Neuronal stem cell (in vitro differentiated cells): ENCODE measurements around the gene ENAH.

Experiments
- DNase-seq: peaks from one replicate; pipeline ENCODE4 v3.0.0-alpha.2; 2013; ENCODE audit warnings: low spot score
- H2AFZ ChIP-seq: one replicate; pipeline ENCODE4 v1.6.1; 2013; ENCODE audit warnings: mild to moderate bottlenecking, low read length, inconsistent platforms
- H2AK5ac ChIP-seq: 2 replicates; pipeline ENCODE4 v1.6.1; 2013; ENCODE audit warnings: low read depth, mild to moderate bottlenecking, inconsistent platforms, low read length, moderate library complexity, mixed read lengths
- H2BK120ac ChIP-seq: 2 replicates; pipeline ENCODE4 v1.6.1; 2013; ENCODE audit warnings: low read depth, mild to moderate bottlenecking, inconsistent platforms, low read length, moderate library complexity, mixed read lengths
- H2BK12ac ChIP-seq: one replicate; pipeline ENCODE4 v1.6.1; 2013; ENCODE audit warnings: low read length, inconsistent platforms
- H2BK15ac ChIP-seq: 2 replicates; pipeline ENCODE4 v1.6.1; 2013; ENCODE audit warnings: mild to moderate bottlenecking, low read length, inconsistent platforms, mixed read lengths
- H2BK5ac ChIP-seq: one replicate; pipeline ENCODE4 v1.6.1; 2013; ENCODE audit warnings: inconsistent platforms, mild to moderate bottlenecking, low read length, moderate library complexity
- H3K14ac ChIP-seq: one replicate; pipeline ENCODE4 v1.6.1; 2013; ENCODE audit warnings: low read length, inconsistent platforms
- H3K18ac ChIP-seq: 2 replicates; pipeline ENCODE4 v1.6.1; 2013; ENCODE audit warnings: low read length, inconsistent platforms
- H3K23ac ChIP-seq: 2 replicates; pipeline ENCODE4 v1.6.1; 2013; ENCODE audit warnings: low read depth, mild to moderate bottlenecking, mixed read lengths, low read length, inconsistent platforms; ENCODE audit not compliant: poor library complexity
- H3K27ac ChIP-seq: replicated peaks from 3 replicates; pipeline ENCODE4 v1.5.1; 2013; ENCODE audit warnings: low read length, inconsistent platforms
- H3K27me3 ChIP-seq, 3 experiments: 2 replicates each; pipeline ENCODE4 v1.6.1; 2013; ENCODE audit warnings: low read length in 3 of 3, mild to moderate bottlenecking in 2 of 3, inconsistent platforms in 1 of 3, low read depth in 1 of 3, mixed read lengths in 1 of 3, moderate library complexity in 1 of 3; ENCODE audit not compliant: control insufficient read depth in 3 of 3, insufficient read depth in 3 of 3
- H3K36me3 ChIP-seq, 2 donors: replicated peaks in 1 of 2; 2 replicates each; pipeline ENCODE4 v1.6.1; 2013; ENCODE audit warnings: low read length in 2 of 2; ENCODE audit not compliant: control insufficient read depth in 2 of 2, insufficient read depth in 2 of 2
- H3K4ac ChIP-seq: 2 replicates; pipeline ENCODE4 v1.6.1; 2013; ENCODE audit warnings: inconsistent platforms, mild to moderate bottlenecking, low read length, moderate library complexity
- H3K4me1 ChIP-seq, 2 donors: 1 replicate in 1 of 2; 2 replicates in 1 of 2; pipeline ENCODE4 v1.6.1; 2013; ENCODE audit warnings: low read length in 2 of 2, low read depth in 1 of 2; ENCODE audit not compliant: control insufficient read depth in 2 of 2, insufficient read depth in 1 of 2
- H3K4me2 ChIP-seq: one replicate; pipeline ENCODE4 v1.6.1; 2013; ENCODE audit warnings: mild to moderate bottlenecking, low read length, inconsistent platforms; ENCODE audit not compliant: insufficient read depth, poor library complexity, severe bottlenecking
- H3K4me3 ChIP-seq, 2 donors: 2 replicates each; pipeline ENCODE4 v1.5.1; 2013; ENCODE audit warnings: low read length in 2 of 2, mild to moderate bottlenecking in 2 of 2, inconsistent platforms in 1 of 2, moderate library complexity in 1 of 2
- H3K79me1 ChIP-seq: one replicate; pipeline ENCODE4 v1.6.1; 2013; ENCODE audit warnings: low read depth, mild to moderate bottlenecking, inconsistent platforms, low read length, moderate library complexity
- H3K9ac ChIP-seq: one replicate; pipeline ENCODE4 v1.6.1; 2013; ENCODE audit warnings: mild to moderate bottlenecking, low read depth, low read length, inconsistent platforms; ENCODE audit not compliant: poor library complexity
- H3K9me3 ChIP-seq, 2 donors: replicated peaks in 1 of 2; 2 replicates each; pipeline versions ENCODE3 to v1.6.1; 2013; ENCODE audit warnings: low read length in 2 of 2, mild to moderate bottlenecking in 2 of 2, inconsistent platforms in 1 of 2, low read depth in 1 of 2, mixed read lengths in 1 of 2, moderate library complexity in 1 of 2; ENCODE audit not compliant: control insufficient read depth in 2 of 2, insufficient read depth in 1 of 2
- H4K8ac ChIP-seq: one replicate; pipeline ENCODE4 v1.6.1; 2013; ENCODE audit warnings: low read depth, mild to moderate bottlenecking, inconsistent platforms, low read length, moderate library complexity
- H4K91ac ChIP-seq: one replicate; pipeline ENCODE4 v1.6.1; 2013; ENCODE audit warnings: low read length, low read depth, mild to moderate bottlenecking, inconsistent platforms; ENCODE audit not compliant: poor library complexity
- WGBS, 2 donors: extraction: QIAGEN DNeasy Blood & Tissue Kit; methylation state at CpG; one replicate each; pipeline ENCODE4 v1.1.7; 2013; ENCODE audit warnings: missing lambda C conversion rate in 2 of 2, mixed read lengths in 1 of 2; ENCODE audit not compliant: insufficient read length in 2 of 2, insufficient replicate concordance in 1 of 2; ENCODE audit errors: extremely low coverage in 2 of 2; 5-methylcytosine and 5-hydroxymethylcytosine counted together

ENAH gene

GRCh38 chr1:225476538-225476988 is 176.4 kb downstream of the ENAH start:
- H3K9ac ChIP-seq: no peak overlapping the region
- H3K23ac ChIP-seq: no peak overlapping the region
- H3K18ac ChIP-seq: no peak overlapping the region
- no peak overlapping the region for H2AK5ac ChIP-seq
- H4K8ac ChIP-seq: no peak overlapping the region
- H3K4ac ChIP-seq: no peak overlapping the region
- no peaks in the 10 kb centered on the region for H3K27me3 ChIP-seq
- H3K4me1 ChIP-seq: peaks cover 0 to 3% of the 10 kb centered on the region in 2 donors
- no peak overlapping the region for H4K91ac ChIP-seq
- no peak overlapping the region for H2BK5ac ChIP-seq
- no peak overlapping the region for H2AFZ ChIP-seq
- H3K4me3 ChIP-seq: no peak overlapping the region
- no peak overlapping the region for H3K4me2 ChIP-seq
- H3K14ac ChIP-seq: no peak overlapping the region
- no peaks in the 10 kb centered on the region for H3K9me3 ChIP-seq
- DNase-seq: no peak
- no peak overlapping the region for H2BK120ac ChIP-seq
- H3K36me3 ChIP-seq: no peaks in the 10 kb centered on the region
- no peak overlapping the region for H2BK15ac ChIP-seq
- no CpG with 5 or more reads among the region's 5 CpGs for WGBS, 2 donors
- no peak overlapping the region for H3K27ac ChIP-seq
- H3K79me1 ChIP-seq: no peaks in the 10 kb centered on the region
- no peak overlapping the region for H2BK12ac ChIP-seq

- H3K4me3 ChIP-seq: no peak overlapping the region
- H3K79me1 ChIP-seq: no peaks in the 10 kb centered on the region
- H3K14ac ChIP-seq: no peak overlapping the region
- no peak for DNase-seq
- no peak overlapping the region for H2BK12ac ChIP-seq
- no peak overlapping the region for H4K8ac ChIP-seq
- H3K27me3 ChIP-seq: no peaks in the 10 kb centered on the region
- no peak overlapping the region for H3K18ac ChIP-seq
- no peak overlapping the region for H2BK15ac ChIP-seq
- no peak overlapping the region for H2BK120ac ChIP-seq
- no peaks in the 10 kb centered on the region for H3K9me3 ChIP-seq
- H3K4me1 ChIP-seq: peaks cover 0 to 3% of the 10 kb centered on the region in 2 donors
- WGBS, 2 donors: no CpG with 5 or more reads among the region's 7 CpGs
- H2AK5ac ChIP-seq: no peak overlapping the region
- H2BK5ac ChIP-seq: no peak overlapping the region
- no peak overlapping the region for H3K4me2 ChIP-seq
- no peak overlapping the region for H3K9ac ChIP-seq
- no peak overlapping the region for H3K23ac ChIP-seq
- no peak overlapping the region for H3K27ac ChIP-seq
- H3K36me3 ChIP-seq: no peaks in the 10 kb centered on the region
- H3K4ac ChIP-seq: no peak overlapping the region
- no peak overlapping the region for H4K91ac ChIP-seq
- no peak overlapping the region for H2AFZ ChIP-seq
Measured at GRCh38 chr1:225476100-225476511, 176.8 kb downstream of the ENAH start.

- Histone ChIP-seq H3K9me3 (no peaks in the 10 kb centered on the region), H3K4me3 (no peak overlapping the region), H2BK5ac (no peak overlapping the region), H3K9ac (peak overlapping the region; percentile 75), H3K4ac (no peak overlapping the region), H3K79me1 (no peaks in the 10 kb centered on the region), H2AFZ (peak overlapping the region; percentile 86), H3K27me3 (no peaks in the 10 kb centered on the region), H3K36me3 (no peaks in the 10 kb centered on the region), H3K23ac (peak overlapping the region; percentile 8), H3K4me2 (no peak overlapping the region), H2BK15ac (peak overlapping the region; percentile 82), H2BK120ac (peak overlapping the region; percentile 84), H3K18ac (peak overlapping the region; percentile 29), H3K27ac (no peak overlapping the region), H4K91ac (no peak overlapping the region), H3K4me1 (peaks cover 0 to 3% of the 10 kb centered on the region in 2 donors), H2AK5ac (peak overlapping the region; percentile 95), H4K8ac (peak overlapping the region; percentile 7), H2BK12ac (peak overlapping the region; percentile 80), H3K14ac (peak overlapping the region; percentile 17)
- no CpG with 5 or more reads among the region's 50 CpGs for WGBS, 2 donors
- DNase-seq: peak; percentile 80
Measured at GRCh38 chr1:225474986-225475820, 177.7 kb downstream of the ENAH start.

GRCh38 chr1:225474439-225474985 is 178.4 kb downstream of the ENAH start:
- no peak overlapping the region for H2AFZ ChIP-seq
- H3K4ac ChIP-seq: no peak overlapping the region
- no peak overlapping the region for H2BK15ac ChIP-seq
- DNase-seq: no peak
- H3K14ac ChIP-seq: no peak overlapping the region
- H3K4me1 ChIP-seq: peaks cover 0 to 3% of the 10 kb centered on the region in 2 donors
- no peak overlapping the region for H4K91ac ChIP-seq
- H4K8ac ChIP-seq: no peak overlapping the region
- H2AK5ac ChIP-seq: no peak overlapping the region
- H2BK12ac ChIP-seq: no peak overlapping the region
- no peaks in the 10 kb centered on the region for H3K36me3 ChIP-seq
- no peak overlapping the region for H2BK120ac ChIP-seq
- H3K27ac ChIP-seq: no peak overlapping the region
- no peak overlapping the region for H3K9ac ChIP-seq
- no peaks in the 10 kb centered on the region for H3K79me1 ChIP-seq
- no peak overlapping the region for H3K4me3 ChIP-seq
- no peak overlapping the region for H3K4me2 ChIP-seq
- H3K9me3 ChIP-seq: no peaks in the 10 kb centered on the region
- H3K27me3 ChIP-seq: no peaks in the 10 kb centered on the region
- WGBS, 2 donors: no CpG with 5 or more reads among the region's 13 CpGs
- no peak overlapping the region for H3K23ac ChIP-seq
- no peak overlapping the region for H2BK5ac ChIP-seq
- H3K18ac ChIP-seq: no peak overlapping the region
